Endometrium (tissue), 2 donors: ENCODE results near the gene ATRX.

Experiments used
- FAIRE-seq: peaks from 2 replicates; lab custom pipeline; 2012; peaks lifted over from hg19 to GRCh38; lab: Jason Lieb, UNC
- donor health status: control.
- donor health status: control.

ATRX gene

DNA sequence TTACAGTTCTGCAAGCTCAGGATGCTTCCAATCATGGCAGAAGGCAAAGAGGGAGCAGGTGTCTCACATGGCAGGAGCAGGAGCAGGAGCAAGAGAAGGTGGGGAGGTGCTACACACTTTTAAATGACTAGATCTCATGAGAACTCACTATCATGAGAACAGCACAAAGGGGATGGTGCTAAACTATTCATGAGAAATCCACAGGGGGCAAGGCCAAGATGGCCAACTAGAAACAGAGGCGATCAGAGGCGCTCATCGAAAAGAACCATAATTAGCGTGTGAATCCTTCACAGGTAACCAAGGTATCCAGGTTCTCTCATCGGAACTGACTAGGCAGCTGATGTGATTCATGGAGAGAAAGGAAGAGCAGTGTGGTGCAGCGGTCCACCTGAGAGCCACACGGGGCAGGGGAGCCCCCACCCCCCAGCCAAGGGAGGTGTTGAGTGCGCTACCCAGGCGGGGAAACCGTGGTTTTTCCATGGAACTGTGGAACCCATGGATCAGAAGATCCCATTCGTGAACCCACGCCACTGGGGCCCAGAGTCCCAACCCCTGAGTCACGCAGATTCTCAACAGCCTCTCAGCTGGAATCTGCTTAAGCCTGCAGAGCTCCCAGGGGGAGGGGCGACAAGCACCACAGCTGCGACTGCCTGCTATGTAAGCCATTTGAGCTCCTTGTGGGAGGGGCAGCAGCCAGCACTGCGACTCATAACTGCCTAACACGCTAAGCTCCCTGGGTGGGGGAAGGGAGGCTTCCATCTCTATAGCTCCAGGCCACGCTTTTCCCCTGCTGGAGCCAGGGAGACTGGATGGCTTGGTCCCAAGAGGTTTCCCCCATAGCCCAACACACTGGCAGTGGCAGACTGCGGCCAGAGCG is 292.1 kb downstream of the ATRX start:
- no peak for FAIRE-seq

DNA sequence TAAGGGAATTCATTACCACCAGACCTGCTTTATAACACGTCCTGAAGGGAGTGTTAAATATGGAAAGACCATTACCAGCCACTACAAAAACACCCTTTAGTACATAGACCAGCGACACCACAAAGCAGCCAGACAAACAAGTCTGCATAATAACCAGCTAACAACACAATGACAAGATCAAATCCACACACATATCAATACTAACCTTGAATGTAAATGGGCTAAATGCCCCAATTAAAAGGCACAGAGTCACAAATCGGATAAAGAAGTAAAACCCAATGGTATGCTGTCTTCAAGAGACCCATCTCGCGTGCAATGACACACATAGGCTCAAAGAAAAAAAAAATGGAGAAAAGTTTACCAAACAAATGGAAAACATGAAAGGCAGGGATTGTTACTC is 302.0 kb downstream of the ATRX start:
- FAIRE-seq, result no peak

DNA sequence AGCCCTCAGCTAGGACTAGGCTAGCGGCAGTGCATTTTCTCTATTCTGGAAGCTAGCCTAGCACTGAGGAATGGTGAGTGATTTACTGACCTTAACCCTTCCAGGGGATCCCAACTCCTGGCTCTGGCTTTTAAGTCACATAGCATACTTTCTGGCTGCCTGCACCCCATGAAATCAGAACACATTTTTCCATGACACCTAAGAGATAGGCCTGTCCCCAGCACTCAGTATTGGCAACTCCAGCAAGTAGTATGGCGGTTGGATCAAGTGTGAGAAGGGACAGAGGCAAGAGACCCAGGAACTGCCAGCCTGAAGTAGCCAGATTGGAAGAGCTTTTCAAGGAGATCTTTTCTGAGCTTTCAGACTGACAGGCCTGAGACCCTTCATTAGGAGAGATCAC is 330.6 kb downstream of the ATRX start:
- no peak for FAIRE-seq
